Ovary (tissue), 9 donors: ENCODE measurements around the gene ORMDL2. TPM values are rescaled to one million over a fixed set of nuclear protein-coding genes. Genes with fewer than 3 reads are reported as not detected.

ENCODE experiments used
- DNase-seq, 5 donors: peaks; one replicate each; pipeline ENCODE4 v3.0.0-alpha.2; 2019 to 2020
- H3K27ac ChIP-seq, 2 donors: fragments of 200-600 bp; one replicate each; pipeline versions ENCODE4 v1.5.1 to v1.8.0; 2019 to 2022
- H3K27me3 ChIP-seq: fragments of 200-600 bp; one replicate; pipeline ENCODE4 v1.8.0; 2022
- H3K36me3 ChIP-seq: fragments of 200-600 bp; sonication (generic); one replicate; pipeline ENCODE4 v1.5.1; 2019
- H3K4me1 ChIP-seq: one replicate; pipeline ENCODE4 v1.8.1; 2013; ENCODE audit warnings: mild to moderate bottlenecking, moderate library complexity; ENCODE audit not compliant: insufficient read depth
- H3K4me3 ChIP-seq: fragments of 200-600 bp; sonication (generic); one replicate; pipeline ENCODE4 v1.5.1; 2017
- H3K9me3 ChIP-seq, 2 donors: fragments of 200-600 bp in 1 of 2; sonication (generic) in 1 of 2; one replicate each; pipeline versions ENCODE4 v1.5.1 to v1.8.1; 2013 to 2019; ENCODE audit warnings: mild to moderate bottlenecking in 1 of 2, moderate library complexity in 1 of 2
- CTCF ChIP-seq, 3 donors: fragments of 450-650 bp in 2 of 3; fragments of 200-600 bp in 1 of 3; IDR thresholded peaks; one replicate each; pipeline versions ENCODE4 v1.5.1 to v1.8.0; 2016 to 2022; ENCODE audit warnings: antibody characterized with exemption in 3 of 3, mild to moderate bottlenecking in 1 of 3
- EP300 ChIP-seq: sonication (generic); formaldehyde crosslinking; IDR thresholded peaks from one replicate; pipeline ENCODE4 v1.6.1; 2017; ENCODE audit warnings: antibody characterized with exemption
- POLR2A ChIP-seq: fragments of 450-650 bp; IDR thresholded peaks from one replicate; pipeline ENCODE4 v1.6.1; 2017; ENCODE audit warnings: antibody characterized with exemption, mild to moderate bottlenecking, moderate library complexity
- WGBS, 3 donors: extraction: QIAGEN DNeasy Blood & Tissue Kit in 1 of 3; methylation state at CpG; one replicate each; pipeline versions ENCODE4 v1.1.5 to v1.1.7; 2013 to 2017; 5-methylcytosine and 5-hydroxymethylcytosine counted together
- intact Hi-C, 4 donors: fragments of 100-400 bp; cut with DNase I; formaldehyde crosslinking; loops; one replicate each; pipeline versions ENCODE4 v1.11.0 to v1.15.1; 2022 to 2023
- polyA plus RNA-seq, 2 donors: library from polyadenylated mRNA; stranded (reverse); fragments of 200-250 nt in 1 of 2; fragments of 350-450 nt in 1 of 2; fragmentation: Illumina TruSeq in 1 of 2; extraction: RNeasy Lipid Tissue Mini Kit (QIAGEN cat#74804) in 1 of 2; gene quantifications; one replicate each; pipeline ENCODE4 v1.2.3, GENCODE V29; 2013 to 2014
- total RNA-seq, 7 donors: library from RNA; depleted of rRNA in 2 of 7; stranded (reverse); fragments of >200 nt in 2 of 7; fragmentation: NEBNext Ultra II Directional in 3 of 7; extraction: Animal tissue kit (Norgen Biotek cat#: 25700) in 3 of 7; gene quantifications; one replicate each; pipeline versions ENCODE4 v1.1.0 to v1.2.4, GENCODE V29; 2016 to 2023
- donor health status: DM: no; HTN: no; CAD: no; lungs with moderate emphysema.
- donor health status: DM: no; HTN: no; CAD: no.
- donor health status: Bipolar disorder and iron deficiency.
- donor health status: DM: yes; HTN: yes; CAD: no.
- donor health status: DM: no; HTN: no; CAD: no.
- donor health status: DM: yes; HTN: yes; CAD: no.

Gene ORMDL2
- total and polyA plus RNA-seq, 9 donors, result 8.6 to 38.9 (median 20.8) TPM

GRCh38 chr12:55843431-55843830 is 25.6 kb downstream of the ORMDL2 start:
- no peaks in the 10 kb centered on the region for H3K36me3 ChIP-seq
- TF ChIP-seq CTCF (IDR thresholded peaks at IDR 0.05) (no peak), POLR2A (no peak), EP300 (no peak)
- H3K9me3 ChIP-seq, result no peaks in the 10 kb centered on the region
- DNase-seq, result no peak
- H3K4me1 ChIP-seq, result peaks cover 9% of the 10 kb centered on the region
- H3K4me3 ChIP-seq, result no peak overlapping the region
- no peak overlapping the region for H3K27ac ChIP-seq
- intact Hi-C loops, result no loop called here
- WGBS, 3 donors, result 92 to 97% (median 92%) methylated on average over 4 of the region's 4 CpGs
- no peaks in the 10 kb centered on the region for H3K27me3 ChIP-seq

- H3K4me1 ChIP-seq, result peaks cover 12% of the 10 kb centered on the region
- H3K36me3 ChIP-seq, result no peaks in the 10 kb centered on the region
- no peak overlapping the region for H3K4me3 ChIP-seq
- H3K27ac ChIP-seq, result no peak overlapping the region
- H3K9me3 ChIP-seq, result no peaks in the 10 kb centered on the region
- TF ChIP-seq CTCF (IDR thresholded peaks at IDR 0.05), result no peak
- TF ChIP-seq EP300, result no peak
- no peak for TF ChIP-seq POLR2A
- no peak for DNase-seq
- 92 to 94% (median 93%) methylated on average over 4 of the region's 4 CpGs for WGBS, 3 donors
- intact Hi-C loops, result loop anchor here in 1 of 4 donors (5.0 kb wide), 1 partner anchor 87 kb away; the partner anchor contains the start of gene DGKA
- no peaks in the 10 kb centered on the region for H3K27me3 ChIP-seq
Observed at GRCh38 chr12:55844961-55845360, 27.1 kb downstream of the ORMDL2 start.

GRCh38 chr12:55845361-55845760 is 27.5 kb downstream of the ORMDL2 start:
- Histone ChIP-seq H3K9me3 (no peaks in the 10 kb centered on the region), H3K36me3 (no peaks in the 10 kb centered on the region), H3K27me3 (no peaks in the 10 kb centered on the region), H3K4me1 (peaks cover 12% of the 10 kb centered on the region), H3K27ac (no peak overlapping the region), H3K4me3 (no peak overlapping the region)
- TF ChIP-seq POLR2A, result no peak
- no peak for TF ChIP-seq EP300
- no peak for TF ChIP-seq CTCF (IDR thresholded peaks at IDR 0.05)
- WGBS, 3 donors, result 75 to 82% (median 79%) methylated on average over 5 of the region's 5 CpGs
- no peak for DNase-seq
- intact Hi-C loops, result loop anchor here in 1 of 4 donors (5.0 kb wide), 1 partner anchor 87 kb away; the partner anchor contains the start of gene DGKA

- peaks cover 12% of the 10 kb centered on the region for H3K4me1 ChIP-seq
- no peak overlapping the region for H3K4me3 ChIP-seq
- intact Hi-C loops, result loop anchor here in 1 of 4 donors (5.0 kb wide), 1 partner anchor 86 kb away; the partner anchor contains the start of gene DGKA
- H3K36me3 ChIP-seq, result no peaks in the 10 kb centered on the region
- no peak for DNase-seq
- H3K27me3 ChIP-seq, result no peaks in the 10 kb centered on the region
- no peak overlapping the region for H3K27ac ChIP-seq
- WGBS, 3 donors, result 59 to 76% (median 68%) methylated on average over 7 of the region's 7 CpGs
- no peaks in the 10 kb centered on the region for H3K9me3 ChIP-seq
- TF ChIP-seq CTCF (IDR thresholded peaks at IDR 0.05) (no peak), POLR2A (no peak), EP300 (no peak)
Observed at GRCh38 chr12:55845785-55846496, 28.1 kb downstream of the ORMDL2 start.
